GM19438 (cell line): ENCODE results near the gene MYT1.

Experiments used
- ATAC-seq: cut with Tn5 transposase; IDR thresholded peaks from one replicate; pipeline ENCODE4 v1.9.1; 2021; ENCODE audit warnings: low read depth; ENCODE audit not compliant: unreplicated experiment

Gene MYT1

GRCh38 chr20:64188091-64188490, 23.8 kb downstream of the MYT1 start:
- ATAC-seq, result no peak

DNA sequence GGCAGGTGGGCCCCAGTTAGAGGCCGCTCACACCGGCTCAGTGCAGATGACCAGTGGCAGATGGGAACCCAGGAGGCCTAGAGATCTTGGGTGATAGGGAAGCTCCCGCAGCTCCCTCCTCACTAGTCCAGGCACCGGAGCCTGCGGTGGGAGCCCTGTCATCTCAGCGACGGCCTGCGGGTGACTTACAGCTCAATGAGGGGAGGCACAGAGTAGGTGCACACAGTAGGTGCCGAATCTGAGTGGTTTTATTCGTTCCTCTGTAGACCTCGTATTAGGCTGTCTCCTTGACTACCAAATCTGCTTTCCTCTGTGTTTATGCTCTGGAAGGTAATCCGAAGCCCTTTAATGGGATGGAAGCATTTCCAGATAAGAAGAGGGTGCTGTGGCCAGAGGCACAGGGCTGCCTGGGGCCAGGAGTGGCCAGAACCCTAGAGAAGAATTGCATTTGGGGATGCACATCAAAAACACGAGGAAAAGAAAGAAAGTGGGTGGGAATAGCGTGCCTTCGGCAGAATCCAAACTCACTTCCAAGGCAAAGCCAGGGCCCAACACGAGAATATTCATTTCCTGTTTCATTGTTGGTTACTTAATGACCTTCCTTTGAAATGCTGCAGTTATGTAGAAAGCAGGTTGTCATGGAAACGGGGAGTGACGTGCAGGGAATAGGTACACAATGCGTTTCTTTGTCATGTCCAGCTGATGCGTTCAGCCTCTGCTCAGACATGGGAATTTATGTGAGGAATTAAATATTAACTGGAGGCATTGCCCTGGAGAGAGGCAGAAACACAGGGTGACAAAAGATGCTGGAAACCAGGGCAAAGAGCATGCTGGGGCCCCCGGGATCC, 24.7 kb downstream of the MYT1 start:
- ATAC-seq, result no peak

GRCh38 chr20:64189530-64189966, 25.3 kb downstream of the MYT1 start:
- ATAC-seq, result no peak

DNA sequence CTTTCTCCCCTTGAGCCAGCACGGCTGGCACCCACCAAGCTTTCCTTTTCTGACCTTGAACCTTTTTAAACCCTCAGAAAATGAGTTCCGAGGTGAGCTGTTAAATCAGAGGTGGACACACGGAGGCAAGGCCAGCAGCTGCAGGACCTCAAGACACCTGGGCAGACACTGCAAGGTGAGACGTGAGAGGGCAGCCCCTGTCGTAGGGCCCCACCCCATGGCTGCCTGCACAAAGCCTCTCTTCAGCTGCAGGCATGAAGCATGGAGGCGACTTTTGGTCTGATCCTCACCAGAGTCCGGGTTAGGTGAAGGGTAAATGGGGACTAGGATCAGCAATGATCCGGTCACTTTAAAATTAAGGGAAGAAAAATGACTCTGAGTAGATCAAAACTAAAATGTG, 25.7 kb downstream of the MYT1 start:
- no peak for ATAC-seq

GRCh38 chr20:64191002-64191401, 26.8 kb downstream of the MYT1 start:
- ATAC-seq, result no peak

DNA sequence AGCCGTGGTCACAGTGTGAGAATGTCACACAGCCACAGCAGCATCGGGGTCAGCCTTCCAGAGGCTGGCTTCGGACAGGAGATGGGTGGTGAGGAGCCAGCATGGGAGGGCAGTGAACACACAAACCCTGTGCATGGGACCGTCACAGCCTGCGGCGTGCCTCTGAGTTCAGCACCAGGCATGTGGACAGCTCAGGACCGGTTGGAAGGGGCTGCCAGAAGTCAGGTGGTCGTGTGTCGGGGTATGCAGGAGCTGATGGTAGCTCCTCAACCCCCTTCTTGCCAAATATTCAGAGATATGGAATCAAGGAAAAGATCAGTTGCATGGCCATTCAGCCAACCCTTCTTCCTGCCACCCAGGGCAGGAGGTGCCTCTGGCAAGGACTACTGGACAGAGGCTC, 28.2 kb downstream of the MYT1 start:
- no peak for ATAC-seq

DNA sequence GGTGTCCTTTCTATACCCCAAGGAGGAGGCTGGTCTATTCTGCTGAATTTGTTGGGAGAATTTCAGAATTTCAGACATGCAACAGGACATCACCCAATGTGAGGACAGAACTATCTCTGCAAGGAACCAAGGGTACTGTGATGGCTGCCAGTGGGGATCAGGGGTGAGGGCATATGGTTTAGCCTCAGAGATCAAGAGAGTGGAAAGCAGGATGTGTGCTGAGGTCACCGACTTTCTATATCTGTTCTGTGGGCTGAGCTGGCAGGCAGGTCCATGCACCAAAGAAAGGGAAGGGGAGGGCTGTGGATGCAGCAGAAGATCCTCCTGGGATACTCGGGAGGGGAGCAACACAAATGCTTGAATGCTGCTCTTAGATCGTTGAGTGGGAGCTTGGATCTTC, 28.8 kb downstream of the MYT1 start:
- ATAC-seq, result no peak

DNA sequence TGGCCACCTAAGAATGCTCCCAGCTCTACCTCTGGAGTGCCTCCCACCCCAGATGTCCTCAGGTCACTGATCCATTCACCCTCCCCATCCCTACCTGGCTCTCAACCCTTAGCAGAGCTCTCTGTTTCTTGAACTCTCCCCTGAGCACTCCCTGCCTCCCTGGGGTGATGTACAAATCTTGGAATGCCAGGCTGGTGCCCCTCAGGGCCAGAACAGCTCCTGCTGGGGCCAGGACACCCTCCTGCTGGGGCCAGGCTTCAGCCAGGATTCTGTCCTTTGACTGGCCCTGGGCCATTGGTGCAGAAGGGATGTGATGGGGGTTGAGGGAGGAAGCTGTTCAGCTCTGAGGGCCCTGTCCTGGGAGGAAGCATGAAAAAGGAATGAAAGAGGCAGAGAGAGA, 30.0 kb downstream of the MYT1 start:
- ATAC-seq, result no peak

DNA sequence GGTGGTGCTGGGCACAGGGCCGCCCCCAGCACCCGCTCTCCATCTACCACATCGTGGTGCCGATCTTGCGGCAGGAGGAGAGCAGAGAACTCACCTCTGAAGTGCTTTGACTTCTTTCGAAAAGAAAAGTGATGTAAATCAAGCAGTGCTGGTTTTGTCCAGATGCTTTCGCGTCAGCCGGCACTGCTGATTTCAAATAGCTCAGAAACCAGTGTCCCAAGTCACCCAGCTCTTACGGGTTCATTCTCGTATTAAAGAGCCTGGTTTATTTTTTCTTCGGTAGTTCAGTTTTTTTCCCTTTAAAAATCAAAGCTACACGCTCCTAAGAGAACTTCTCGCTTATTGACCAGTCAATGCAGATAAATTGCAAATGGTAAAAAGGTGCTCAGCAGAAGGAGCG, 32.1 kb downstream of the MYT1 start:
- no peak for ATAC-seq

GRCh38 chr20:64196847-64197306, 32.6 kb downstream of the MYT1 start:
- no peak for ATAC-seq

DNA sequence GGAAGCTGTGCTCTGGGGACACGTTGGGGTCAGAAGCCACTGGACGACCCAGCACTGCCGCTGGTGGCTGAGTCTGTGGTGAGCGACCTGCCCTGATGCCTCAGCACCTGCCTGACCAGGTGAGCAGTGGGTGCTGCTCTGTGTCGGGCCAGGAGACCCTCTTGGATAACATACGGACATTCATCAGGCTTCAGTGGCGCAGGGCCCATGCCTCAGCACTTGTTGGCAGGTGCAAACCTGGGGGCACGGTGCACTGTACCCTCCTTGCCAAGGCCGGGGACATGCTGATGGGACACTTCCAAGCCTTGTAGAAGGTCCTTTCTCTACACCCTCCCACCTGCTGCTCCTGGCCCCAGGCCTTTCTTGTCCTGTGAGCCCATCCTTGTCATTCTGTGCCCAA, 34.1 kb downstream of the MYT1 start:
- no peak for ATAC-seq

DNA sequence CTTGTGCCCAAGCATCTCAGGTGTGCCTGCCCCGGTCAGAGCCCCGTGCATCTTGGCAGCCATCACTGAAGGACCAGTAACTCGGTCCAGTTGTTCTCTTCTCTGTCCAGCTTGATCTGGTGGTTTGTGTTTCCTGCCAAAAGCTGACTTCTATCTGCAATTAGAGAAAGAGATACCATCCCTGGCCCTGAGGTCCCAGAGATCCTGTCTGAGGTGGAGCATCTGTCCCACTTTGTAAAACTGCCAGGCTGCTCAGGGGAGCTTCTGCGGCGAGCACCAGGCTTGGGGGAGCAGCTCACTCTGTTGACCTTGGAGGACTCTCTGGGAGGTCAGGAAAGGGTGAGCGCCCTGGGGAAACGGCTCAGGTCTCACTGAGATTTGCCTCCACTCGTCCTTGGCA, 35.1 kb downstream of the MYT1 start:
- no peak for ATAC-seq

DNA sequence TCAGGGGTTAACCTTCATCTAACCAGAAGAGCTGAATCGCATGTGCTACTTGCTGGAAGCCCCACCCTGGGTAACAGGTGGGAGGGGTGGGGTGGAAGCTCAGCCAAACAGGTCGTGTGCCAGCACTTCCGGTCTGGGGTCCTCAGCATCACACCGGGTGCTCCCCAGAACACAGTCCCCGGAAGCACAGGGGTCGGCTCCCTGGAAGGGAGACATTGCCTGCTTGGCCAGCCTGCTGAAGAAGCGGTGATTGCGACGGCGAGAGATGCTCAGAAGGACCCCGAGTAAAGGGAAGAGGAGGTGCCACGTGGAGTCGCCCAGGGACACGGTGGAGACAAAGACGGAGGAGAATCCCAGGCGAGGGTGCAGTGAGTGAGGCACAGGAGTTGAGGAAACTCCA, 36.5 kb downstream of the MYT1 start:
- ATAC-seq, result no peak

DNA sequence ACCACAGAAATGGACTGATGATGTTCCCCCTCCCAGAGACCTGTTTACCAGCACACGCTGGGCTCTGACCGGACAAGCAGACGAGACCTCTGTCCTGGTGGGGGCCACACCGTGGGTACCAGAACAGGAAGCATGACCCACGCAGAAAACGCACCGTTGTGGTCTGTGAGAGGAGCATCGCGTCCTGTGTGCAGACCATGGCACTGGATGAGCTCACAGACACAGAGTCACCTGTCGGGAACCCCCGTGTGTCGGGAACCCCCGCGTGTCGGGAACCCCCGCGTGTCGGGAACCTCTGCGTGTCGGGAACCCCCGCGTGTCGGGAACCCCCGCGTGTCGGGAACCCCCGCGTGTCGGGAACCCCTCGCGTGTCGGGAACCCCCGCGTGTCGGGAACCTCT, 37.4 kb downstream of the MYT1 start:
- no peak for ATAC-seq

- ATAC-seq, result no peak
These were observed 39.0 kb downstream of the MYT1 start for GRCh38 chr20:64203037-64203777.

GRCh38 chr20:64205611-64206026, 41.4 kb downstream of the MYT1 start:
- ATAC-seq, result no peak

- no peak for ATAC-seq
These were observed 42.4 kb downstream of the MYT1 start for GRCh38 chr20:64206614-64207013.

DNA sequence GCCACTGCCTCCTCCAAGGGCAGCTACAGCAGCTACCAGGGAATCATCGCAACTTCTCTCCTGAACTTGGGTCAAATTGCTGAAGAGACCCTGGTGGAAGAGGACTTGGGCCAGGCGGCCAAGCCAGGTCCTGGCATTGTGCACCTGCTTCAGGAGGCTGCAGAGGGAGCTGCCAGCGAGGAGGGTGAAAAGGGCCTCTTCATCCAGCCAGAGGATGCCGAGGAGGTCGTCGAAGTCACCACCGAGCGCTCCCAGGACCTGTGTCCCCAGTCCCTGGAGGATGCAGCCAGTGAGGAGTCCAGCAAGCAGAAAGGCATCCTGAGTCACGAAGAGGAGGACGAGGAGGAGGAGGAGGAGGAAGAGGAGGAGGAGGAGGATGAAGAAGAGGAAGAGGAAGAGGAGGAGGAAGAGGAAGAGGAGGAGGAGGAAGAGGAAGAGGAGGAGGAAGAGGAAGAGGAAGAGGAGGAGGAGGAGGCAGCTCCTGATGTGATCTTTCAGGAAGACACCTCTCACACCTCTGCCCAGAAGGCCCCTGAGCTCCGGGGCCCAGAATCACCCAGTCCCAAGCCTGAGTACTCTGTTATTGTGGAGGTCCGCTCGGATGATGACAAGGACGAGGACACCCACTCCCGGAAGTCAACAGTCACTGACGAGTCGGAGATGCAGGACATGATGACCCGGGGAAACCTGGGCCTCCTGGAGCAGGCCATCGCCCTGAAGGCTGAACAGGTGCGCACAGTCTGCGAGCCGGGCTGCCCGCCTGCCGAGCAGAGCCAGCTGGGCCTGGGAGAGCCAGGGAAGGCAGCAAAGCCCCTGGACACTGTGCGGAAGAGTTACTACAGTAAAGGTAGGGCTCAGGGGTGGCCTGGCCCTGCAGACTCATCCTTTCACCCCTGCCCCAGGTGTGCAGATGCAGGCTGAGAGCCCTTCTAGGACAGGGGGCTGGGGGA, 43.7 kb downstream of the MYT1 start:
- no peak for ATAC-seq

- no peak for ATAC-seq
These were observed 44.9 kb downstream of the MYT1 start for GRCh38 chr20:64209148-64209547.

DNA sequence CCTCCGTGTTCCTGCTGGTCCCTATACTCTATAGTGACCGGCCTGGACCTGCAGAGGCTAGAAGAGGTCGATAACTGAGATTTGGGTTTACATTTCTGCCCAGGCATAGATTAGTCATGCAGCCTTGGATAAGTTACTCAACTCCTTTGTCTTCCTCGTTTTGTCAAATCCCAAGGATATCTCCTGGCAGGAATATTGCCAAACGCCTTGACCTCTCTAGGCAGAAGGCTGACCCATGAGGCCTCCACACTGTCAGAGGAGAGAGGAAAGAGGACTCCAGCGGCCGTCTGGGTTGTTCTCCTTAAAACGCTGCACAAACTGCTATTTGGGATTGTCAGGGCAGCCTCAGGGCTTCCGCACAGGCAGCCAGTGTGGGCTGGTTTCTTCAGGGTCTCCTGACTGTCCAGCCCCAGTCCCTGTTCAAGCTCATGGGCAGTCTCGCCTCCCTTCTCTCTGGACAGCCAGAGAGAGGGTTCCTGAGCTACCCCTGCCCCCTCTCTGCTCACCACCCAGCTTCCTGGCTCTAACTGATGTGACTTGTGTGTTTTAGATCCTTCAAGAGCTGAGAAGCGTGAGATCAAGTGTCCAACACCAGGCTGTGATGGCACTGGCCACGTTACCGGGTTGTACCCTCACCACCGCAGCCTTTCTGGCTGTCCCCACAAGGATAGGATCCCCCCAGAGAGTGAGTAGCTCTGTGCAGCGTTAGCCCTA, 46.6 kb downstream of the MYT1 start:
- no peak for ATAC-seq
